Amniotic epithelial cell (primary cell): ENCODE data around the gene PRKX.
"Not testable (repeated sequence)": the region's sequence is repeated elsewhere in the genome, so short reads cannot be mapped to it uniquely, and the experiment has no call there.

Source experiments
- DNase-seq: peaks from one replicate; pipeline ENCODE4 v3.0.0-alpha.2; 2010; ENCODE audit warnings: low read depth

Gene PRKX

GRCh38 chrX:3711331-3711917 lies 2.0 kb downstream of the PRKX start:
- DNase-seq: no peak

GRCh38 chrX:3707673-3708274 lies 5.7 kb downstream of the PRKX start:
- not testable (repeated sequence) for DNase-seq

GRCh38 chrX:3706481-3706880 lies 7.0 kb downstream of the PRKX start:
- no peak for DNase-seq

GRCh38 chrX:3703251-3703650 lies 10.2 kb downstream of the PRKX start:
- not testable (repeated sequence) for DNase-seq

- DNase-seq: not testable (repeated sequence)
Observed at GRCh38 chrX:3702095-3702494, 11.4 kb downstream of the PRKX start.

DNA sequence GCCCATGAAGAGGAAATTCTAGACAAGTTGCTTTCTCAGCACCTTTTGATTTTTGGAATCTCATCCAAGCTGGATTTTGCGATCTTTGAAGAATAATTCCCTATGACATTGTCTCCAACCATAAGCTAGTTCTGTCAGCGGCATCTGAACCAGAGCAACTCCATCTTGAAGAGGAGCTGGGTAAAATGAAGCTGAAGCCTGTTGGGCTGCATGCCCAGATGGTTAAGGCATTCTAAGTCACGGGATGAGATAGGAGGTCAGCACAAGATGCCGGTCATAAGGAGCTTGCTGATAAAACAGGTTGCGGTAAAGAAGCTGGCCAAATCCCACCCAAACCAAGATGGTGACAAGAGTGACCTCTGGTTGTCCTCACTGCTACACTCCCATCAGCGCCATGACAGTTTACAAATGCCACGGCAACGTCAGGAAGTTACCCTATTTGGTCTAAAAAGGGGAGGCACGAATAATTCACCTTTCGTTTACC lies 12.0 kb downstream of the PRKX start:
- not testable (repeated sequence) for DNase-seq

DNA sequence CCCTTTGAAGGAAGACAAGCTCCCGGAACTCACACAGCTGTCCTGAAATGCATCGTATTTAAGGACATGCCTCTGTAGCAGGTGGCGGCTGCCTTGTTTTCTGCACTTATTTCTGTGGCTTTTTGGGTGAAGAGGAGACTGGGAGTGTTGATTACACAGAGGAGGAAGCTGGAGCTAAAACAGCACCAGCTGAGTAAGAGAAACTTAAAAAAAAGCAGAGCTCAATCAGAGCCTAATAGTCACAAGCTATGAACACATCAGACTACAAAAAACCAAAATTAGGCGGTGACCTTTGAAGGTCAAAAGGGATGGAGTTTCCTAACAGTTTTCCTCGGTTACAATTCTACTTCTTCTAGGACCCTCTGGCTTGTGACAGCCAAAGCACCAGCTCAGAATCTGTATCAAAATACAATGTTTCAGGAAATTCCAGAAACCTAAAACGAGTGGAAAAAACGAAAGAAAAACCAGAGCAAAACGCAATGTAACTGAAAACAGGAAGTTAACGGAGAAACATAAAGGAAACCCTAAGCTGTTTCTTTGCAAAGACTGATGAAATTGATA lies 13.5 kb downstream of the PRKX start:
- DNase-seq: no peak

GRCh38 chrX:3697701-3698279 lies 15.7 kb downstream of the PRKX start:
- DNase-seq: no peak

- DNase-seq: no peak
Observed at GRCh38 chrX:3697220-3697684, 16.2 kb downstream of the PRKX start.

DNA sequence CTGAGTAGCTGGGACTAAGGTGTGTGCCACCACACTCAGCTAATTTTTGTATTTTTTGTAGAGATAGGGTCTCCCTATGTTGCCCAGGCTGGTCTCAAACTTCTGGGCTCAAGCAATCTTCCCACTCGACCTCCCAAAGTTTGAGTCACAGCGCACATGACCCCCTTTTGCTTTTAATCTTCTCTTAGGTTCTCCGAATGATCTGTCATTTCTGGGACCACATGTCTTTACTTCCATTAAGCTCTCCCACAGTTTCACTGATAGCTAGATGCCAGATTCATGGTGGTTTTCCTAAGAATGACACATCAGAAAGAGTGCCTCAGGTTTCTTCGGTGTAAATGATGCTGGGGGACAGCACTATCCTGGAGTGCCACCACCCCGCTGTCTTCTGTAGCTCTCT lies 17.9 kb downstream of the PRKX start:
- DNase-seq: no peak

GRCh38 chrX:3690140-3690539 lies 23.3 kb downstream of the PRKX start:
- DNase-seq: no peak

DNA sequence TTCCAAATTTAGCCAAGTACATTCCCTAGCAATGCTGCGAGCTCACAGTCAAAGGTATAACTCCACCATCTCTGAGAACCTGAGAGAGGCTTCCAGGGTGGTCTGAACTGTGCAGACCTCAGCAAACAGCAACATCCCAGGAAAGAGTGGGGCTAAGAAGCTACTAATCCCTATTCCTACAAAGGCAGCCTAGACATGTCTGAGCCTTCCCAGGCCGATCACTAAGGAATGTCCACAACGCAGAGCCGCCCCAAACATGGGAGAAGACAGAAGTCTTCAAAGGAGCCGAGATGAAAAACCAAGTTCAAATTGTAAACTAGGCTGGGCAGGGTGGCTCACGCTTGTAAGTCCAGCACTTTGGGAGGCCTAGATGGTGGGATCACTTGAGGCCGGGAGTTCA lies 30.2 kb downstream of the PRKX start:
- DNase-seq: not testable (repeated sequence)

GRCh38 chrX:3680459-3680858 lies 33.0 kb downstream of the PRKX start:
- no peak for DNase-seq

- no peak for DNase-seq
Observed at GRCh38 chrX:3679669-3680068, 33.8 kb downstream of the PRKX start.

DNA sequence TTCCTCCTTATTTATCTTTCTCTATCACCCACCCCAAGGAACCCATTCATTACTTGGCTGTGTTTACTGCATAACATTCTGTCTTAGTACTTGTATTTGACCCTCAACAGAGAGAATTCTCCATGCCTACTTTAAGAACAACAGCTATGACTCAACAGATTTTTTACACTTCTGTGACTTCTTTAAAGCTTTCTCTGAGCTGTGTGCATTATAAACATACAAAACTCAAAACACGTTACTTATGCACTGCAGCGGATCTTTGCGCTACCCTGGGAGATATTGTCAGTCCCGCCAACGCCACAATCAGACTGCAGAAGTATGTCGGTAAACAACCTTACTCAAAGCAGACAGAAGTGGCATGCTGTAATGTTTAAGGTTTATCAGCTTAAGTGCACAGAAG lies 35.1 kb downstream of the PRKX start:
- peak; percentile 26 for DNase-seq

- no peak for DNase-seq
Observed at GRCh38 chrX:3674881-3675280, 38.6 kb downstream of the PRKX start.

DNA sequence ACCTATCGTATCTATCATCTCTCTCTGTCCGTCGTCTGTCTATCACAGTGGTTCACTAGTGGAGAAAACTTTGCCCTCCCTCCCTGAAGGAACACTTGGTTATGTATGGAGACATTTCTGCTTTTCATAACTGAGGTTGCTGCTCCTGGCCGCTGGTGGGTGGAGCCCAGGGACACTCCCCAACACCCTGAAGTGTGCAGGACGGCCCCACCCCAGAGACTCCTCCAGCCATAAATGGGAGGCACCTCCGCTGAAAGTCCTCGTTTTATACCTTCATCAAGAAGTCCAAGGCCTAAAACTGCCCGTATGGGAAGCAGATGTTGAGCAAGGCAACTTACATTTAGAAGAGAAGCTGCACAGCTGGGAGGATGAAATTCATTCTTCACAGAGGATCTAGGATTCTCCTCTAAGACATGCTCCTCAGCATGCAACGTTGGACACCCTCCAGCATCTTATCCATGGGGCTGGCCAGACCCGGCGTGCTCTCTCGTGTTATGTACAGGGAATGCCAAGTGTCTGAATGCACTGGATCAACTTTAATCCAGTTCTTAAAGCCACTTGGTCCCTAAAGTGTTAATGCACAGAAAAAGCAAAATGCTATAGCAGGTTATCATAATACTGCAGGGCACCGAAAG lies 43.5 kb downstream of the PRKX start:
- no peak for DNase-seq

GRCh38 chrX:3666975-3667374 lies 46.5 kb downstream of the PRKX start:
- DNase-seq: no peak

- no peak for DNase-seq
Observed at GRCh38 chrX:3664921-3665320, 48.5 kb downstream of the PRKX start.

DNA sequence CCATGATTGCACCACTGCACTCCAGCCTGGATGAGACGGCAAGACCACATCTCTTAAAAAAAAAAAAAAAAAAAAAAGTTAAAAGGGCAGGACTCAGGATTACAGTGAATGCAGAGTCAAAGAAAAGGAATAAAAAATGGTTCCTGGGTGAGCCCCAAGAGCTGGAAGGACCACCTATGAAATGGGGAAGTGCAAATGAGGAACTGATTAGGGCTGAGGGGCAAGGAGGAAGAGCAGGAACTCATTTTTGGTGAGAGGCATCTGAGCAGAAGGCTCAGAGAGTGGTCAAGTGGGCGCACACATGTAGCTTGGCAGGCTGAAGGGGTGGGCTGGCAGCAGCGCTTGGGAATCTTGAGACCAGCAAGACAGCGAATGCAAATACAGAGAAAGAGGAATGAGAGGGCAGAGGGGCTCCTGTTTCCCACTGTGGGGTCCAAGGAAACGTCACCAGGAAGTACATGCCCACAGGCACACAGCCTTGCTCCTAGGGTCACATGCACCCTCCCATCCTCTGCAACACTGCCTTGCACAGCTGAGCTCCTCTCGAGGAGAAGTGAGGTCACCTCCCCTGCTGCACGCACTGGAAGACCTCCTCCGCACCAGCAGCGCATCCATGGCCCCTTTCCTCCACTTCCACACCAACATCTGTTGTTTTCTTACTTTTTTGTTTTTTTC lies 49.7 kb downstream of the PRKX start:
- DNase-seq: peak; percentile 7

DNA sequence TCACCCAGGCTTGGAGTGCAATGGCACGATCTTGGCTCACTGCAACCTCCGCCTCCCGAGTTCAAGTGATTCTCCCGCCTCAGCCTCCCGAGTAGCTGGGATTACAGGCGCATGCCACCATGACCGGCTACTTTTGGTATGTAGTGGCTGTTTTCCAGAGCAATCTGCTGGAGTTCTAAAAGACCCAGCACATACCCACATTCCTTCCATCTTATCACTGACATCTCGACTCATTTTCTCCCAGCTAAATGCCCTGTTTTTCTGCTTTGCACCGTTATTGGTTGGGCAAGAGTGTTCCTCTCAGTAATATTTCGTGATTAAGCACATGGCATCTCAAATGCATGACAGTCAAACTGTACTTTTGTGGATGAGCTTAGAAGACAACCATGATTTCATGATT lies 53.7 kb downstream of the PRKX start:
- DNase-seq: peak; percentile 78

- DNase-seq: no peak
Observed at GRCh38 chrX:3655181-3655580, 58.3 kb downstream of the PRKX start.
